ENCODE measurements around the gene KMT2A.

KMT2A gene

GRCh38 chr11:118544647-118545010 lies 108.3 kb downstream of the KMT2A start:
- TF ChIP-seq CTCF (IDR thresholded peaks at IDR 0.05), result no peak

GRCh38 chr11:118545533-118545932 lies 109.2 kb downstream of the KMT2A start:
- TF ChIP-seq CTCF (IDR thresholded peaks at IDR 0.05), result no peak
- Histone ChIP-seq H3K27me3 (no peaks in the 10 kb centered on the region), H3K4me1 (ENCODE audit: control insufficient read depth in 1 of 2, insufficient read depth in 1 of 2, low read depth in 1 of 2, low read length in 1 of 2) (no peaks in the 10 kb centered on the region), H3K27ac (no peak overlapping the region), H3K4me3 (ENCODE audit: low read depth in 1 of 2, low read length in 1 of 2) (no peak overlapping the region), H3K9me3 (no peaks in the 10 kb centered on the region), H3K36me3 (peaks cover 17% of the 10 kb centered on the region)

More at GRCh38 chr11:118544647-118545010, 108.3 kb downstream of the KMT2A start:
- peaks cover 17% of the 10 kb centered on the region for H3K36me3 ChIP-seq
- H3K4me3 ChIP-seq (ENCODE audit: low read depth in 1 of 2, low read length in 1 of 2), result no peak overlapping the region
- H3K9me3 ChIP-seq, result no peaks in the 10 kb centered on the region
- H3K27me3 ChIP-seq, result no peaks in the 10 kb centered on the region
- no peak overlapping the region for H3K27ac ChIP-seq
- H3K4me1 ChIP-seq (ENCODE audit: control insufficient read depth in 1 of 2, insufficient read depth in 1 of 2, low read depth in 1 of 2, low read length in 1 of 2), result no peaks in the 10 kb centered on the region

GRCh38 chr11:118547132-118547531 lies 110.8 kb downstream of the KMT2A start:
- Histone ChIP-seq H3K36me3 (peaks cover 22% of the 10 kb centered on the region), H3K27me3 (no peaks in the 10 kb centered on the region), H3K4me1 (ENCODE audit: control insufficient read depth in 1 of 2, insufficient read depth in 1 of 2, low read depth in 1 of 2, low read length in 1 of 2) (no peaks in the 10 kb centered on the region), H3K9me3 (no peaks in the 10 kb centered on the region), H3K27ac (no peak overlapping the region), H3K4me3 (ENCODE audit: low read depth in 1 of 2, low read length in 1 of 2) (no peak overlapping the region)
- TF ChIP-seq CTCF (IDR thresholded peaks at IDR 0.05), result no peak

GRCh38 chr11:118552341-118552740 lies 116.0 kb downstream of the KMT2A start:
- H3K9me3 ChIP-seq, result no peaks in the 10 kb centered on the region
- peaks cover 33% of the 10 kb centered on the region for H3K36me3 ChIP-seq
- TF ChIP-seq CTCF (IDR thresholded peaks at IDR 0.05), result no peak
- H3K4me3 ChIP-seq (ENCODE audit: low read depth in 1 of 2, low read length in 1 of 2), result no peak overlapping the region
- H3K4me1 ChIP-seq (ENCODE audit: control insufficient read depth in 1 of 2, insufficient read depth in 1 of 2, low read depth in 1 of 2, low read length in 1 of 2), result no peaks in the 10 kb centered on the region
- no peaks in the 10 kb centered on the region for H3K27me3 ChIP-seq
- H3K27ac ChIP-seq, result no peak overlapping the region

- no peak for TF ChIP-seq CTCF (IDR thresholded peaks at IDR 0.05)
- H3K4me1 ChIP-seq (ENCODE audit: control insufficient read depth in 1 of 2, insufficient read depth in 1 of 2, low read depth in 1 of 2, low read length in 1 of 2), result peaks cover 4 to 7% of the 10 kb centered on the region in 2 experiments
These were observed 124.5 kb downstream of the KMT2A start for GRCh38 chr11:118560806-118561205.

GRCh38 chr11:118565051-118565450 lies 128.8 kb downstream of the KMT2A start:
- Histone ChIP-seq H3K36me3 (peaks cover 3% of the 10 kb centered on the region), H3K4me3 (ENCODE audit: low read depth in 1 of 2, low read length in 1 of 2) (no peak overlapping the region), H3K27me3 (no peaks in the 10 kb centered on the region), H3K4me1 (ENCODE audit: control insufficient read depth in 1 of 2, insufficient read depth in 1 of 2, low read depth in 1 of 2, low read length in 1 of 2) (peaks cover 4 to 7% of the 10 kb centered on the region in 2 experiments), H3K9me3 (no peaks in the 10 kb centered on the region), H3K27ac (no peak overlapping the region)
- no peak for TF ChIP-seq CTCF (IDR thresholded peaks at IDR 0.05)

More at GRCh38 chr11:118560806-118561205, 124.5 kb downstream of the KMT2A start:
- Histone ChIP-seq H3K27ac (no peak overlapping the region), H3K4me3 (ENCODE audit: low read depth in 1 of 2, low read length in 1 of 2) (no peak overlapping the region), H3K36me3 (peaks cover 8% of the 10 kb centered on the region), H3K9me3 (no peaks in the 10 kb centered on the region), H3K27me3 (no peaks in the 10 kb centered on the region)

Measured in neutrophil (primary cell).